Endodermal cell (in vitro differentiated cells): Measurements from ENCODE around the gene DBH. TPM values are rescaled to one million over a fixed set of nuclear protein-coding genes. Genes with fewer than 3 reads are reported as not detected.

ENCODE experiments used
- DNase-seq: peaks from one replicate; pipeline ENCODE4 v3.0.0-alpha.2; 2017
- H3K27ac ChIP-seq: 2 replicates; pipeline ENCODE4 v1.5.1; 2013; ENCODE audit warnings: mild to moderate bottlenecking, low read depth, low read length, moderate library complexity
- H3K27me3 ChIP-seq: 2 replicates; pipeline ENCODE4 v1.6.1; 2013; ENCODE audit warnings: mild to moderate bottlenecking, low read length, moderate library complexity; ENCODE audit not compliant: insufficient read depth, control insufficient read depth, poor library complexity, severe bottlenecking
- H3K36me3 ChIP-seq: 2 replicates; pipeline ENCODE4 v1.7.0; 2013; ENCODE audit warnings: mild to moderate bottlenecking, low read length, moderate library complexity; ENCODE audit not compliant: control insufficient read depth, insufficient read depth
- H3K4me1 ChIP-seq: one replicate; pipeline ENCODE4 v1.7.0; 2013; ENCODE audit warnings: low read length; ENCODE audit not compliant: control insufficient read depth, insufficient read depth
- H3K4me3 ChIP-seq: 2 replicates; pipeline ENCODE4 v1.5.1; 2013; ENCODE audit warnings: mild to moderate bottlenecking, low read length, moderate library complexity
- H3K9ac ChIP-seq: 2 replicates; pipeline ENCODE4 v1.6.1; 2013; ENCODE audit warnings: mild to moderate bottlenecking, low read length, moderate library complexity; ENCODE audit not compliant: poor library complexity, severe bottlenecking; ENCODE audit errors: extremely low read depth
- H3K9me3 ChIP-seq: 2 replicates; pipeline ENCODE4 v1.6.1; 2013; ENCODE audit warnings: mild to moderate bottlenecking, low read length, moderate library complexity; ENCODE audit not compliant: control insufficient read depth
- H3K27ac Mint-ChIP-seq: 2 replicates; pipeline ENCODE4 v1.8.0; 2020; ENCODE audit warnings: mixed read lengths
- H3K27me3 Mint-ChIP-seq: 2 replicates; pipeline ENCODE4 v1.8.0; 2021; ENCODE audit warnings: mild to moderate bottlenecking, mixed read lengths; ENCODE audit not compliant: insufficient read depth
- H3K36me3 Mint-ChIP-seq: 2 replicates; pipeline ENCODE4 v1.8.0; 2020; ENCODE audit warnings: low read depth, mixed read lengths
- H3K4me1 Mint-ChIP-seq: 2 replicates; pipeline ENCODE4 v1.8.0; 2020; ENCODE audit warnings: mixed read lengths
- H3K4me3 Mint-ChIP-seq: 2 replicates; pipeline ENCODE4 v1.8.0; 2020; ENCODE audit warnings: mild to moderate bottlenecking, moderate library complexity, mixed read lengths
- H3K9me3 Mint-ChIP-seq: 2 replicates; pipeline ENCODE4 v1.8.0; 2020; ENCODE audit warnings: mild to moderate bottlenecking, mixed read lengths
- CTCF ChIP-seq: fragments of 200-600 bp; sonication (generic); conservative IDR thresholded peaks from 2 replicates; pipeline ENCODE4 v1.5.0; 2021; ENCODE audit warnings: antibody characterized with exemption, mild to moderate bottlenecking
- WGBS, 2 experiments: methylation state at CpG; one replicate each; pipeline versions ENCODE4 v1.1.5 to v1.1.7; 2013; ENCODE audit warnings: missing lambda C conversion rate in 2 of 2, mixed read lengths in 1 of 2; ENCODE audit not compliant: insufficient coverage in 1 of 2, insufficient read length in 1 of 2; 5-methylcytosine and 5-hydroxymethylcytosine counted together
- total RNA-seq, 2 donors: library from RNA; stranded (reverse); fragmentation: NEBNext Ultra II Directional in 1 of 2; extraction: Animal tissue kit (Norgen Biotek cat#: 25700) in 1 of 2; gene quantifications; 2 replicates in 1 of 2; 3 replicates in 1 of 2; pipeline ENCODE4 v1.2.1, GENCODE V29; 2021

The DBH gene
- total RNA-seq, 2 donors from 2014 or later = not detected

DNA sequence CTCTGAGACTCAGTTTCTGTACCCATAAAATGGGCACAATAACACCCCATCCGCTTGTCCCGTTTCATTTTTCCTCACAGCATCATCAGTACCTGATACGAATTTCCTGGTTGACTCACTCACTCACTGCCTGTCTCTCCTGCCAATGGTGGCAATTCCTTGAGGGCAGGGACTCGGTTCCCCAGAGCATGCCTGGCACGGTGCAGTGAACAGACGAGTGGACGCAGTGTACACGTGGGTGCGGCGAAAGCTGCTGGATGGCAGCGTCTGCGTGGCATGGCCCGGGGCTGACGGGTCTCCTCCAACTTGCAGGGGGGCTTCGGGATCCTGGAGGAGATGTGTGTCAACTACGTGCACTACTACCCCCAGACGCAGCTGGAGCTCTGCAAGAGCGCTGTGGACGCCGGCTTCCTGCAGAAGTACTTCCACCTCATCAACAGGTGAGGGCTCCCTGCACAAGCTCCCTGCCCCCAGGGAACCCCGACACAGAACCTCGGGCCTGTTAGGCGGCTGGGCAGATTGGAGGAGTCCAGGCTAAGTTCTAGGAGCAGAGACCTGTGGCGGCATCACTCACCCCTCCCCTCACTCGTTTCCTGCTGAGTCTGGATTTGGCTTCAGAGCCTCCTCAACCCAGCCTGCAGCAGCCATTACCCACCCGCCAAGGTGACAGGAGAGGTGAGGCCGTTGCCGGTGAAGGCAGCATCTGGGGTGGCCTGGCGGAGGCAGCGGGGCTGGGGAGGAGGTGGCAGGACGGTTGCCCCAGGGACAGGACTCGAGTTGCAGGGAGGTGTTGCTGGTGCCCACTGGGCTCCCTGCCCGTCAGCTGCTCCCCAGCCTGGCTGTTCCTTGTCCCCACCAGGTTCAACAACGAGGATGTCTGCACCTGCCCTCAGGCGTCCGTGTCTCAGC, 20.3 kb downstream of the DBH start:
- H3K36me3 Mint-ChIP-seq = no peaks in the 10 kb centered on the region
- H3K27me3 Mint-ChIP-seq = peaks cover 36% of the 10 kb centered on the region
- DNase-seq = no peak
- H3K4me1 Mint-ChIP-seq = peaks cover 8% of the 10 kb centered on the region
- H3K27ac Mint-ChIP-seq = no peak overlapping the region
- no peak overlapping the region for H3K4me3 Mint-ChIP-seq
- Histone ChIP-seq H3K36me3 (no peaks in the 10 kb centered on the region), H3K27me3 (peaks cover 23% of the 10 kb centered on the region), H3K4me1 (no peaks in the 10 kb centered on the region), H3K27ac (no peak overlapping the region), H3K9ac (no peak overlapping the region), H3K9me3 (no peaks in the 10 kb centered on the region), H3K4me3 (no peak overlapping the region)
- no peaks in the 10 kb centered on the region for H3K9me3 Mint-ChIP-seq
- TF ChIP-seq CTCF = no peak
- WGBS, 2 experiments = 90 to 94% methylated on average over 24 to 36 of the region's 36 CpGs

GRCh38 chr9:133657120-133657661, 21.0 kb downstream of the DBH start:
- no peaks in the 10 kb centered on the region for H3K36me3 Mint-ChIP-seq
- DNase-seq = no peak
- Histone ChIP-seq H3K4me1 (no peaks in the 10 kb centered on the region), H3K4me3 (no peak overlapping the region), H3K9ac (no peak overlapping the region), H3K36me3 (no peaks in the 10 kb centered on the region), H3K27me3 (peaks cover 23% of the 10 kb centered on the region), H3K9me3 (no peaks in the 10 kb centered on the region), H3K27ac (no peak overlapping the region)
- H3K27ac Mint-ChIP-seq = no peak overlapping the region
- TF ChIP-seq CTCF = no peak
- 78 to 93% methylated on average over 7 to 13 of the region's 13 CpGs for WGBS, 2 experiments
- no peak overlapping the region for H3K4me3 Mint-ChIP-seq
- H3K9me3 Mint-ChIP-seq = no peaks in the 10 kb centered on the region
- H3K27me3 Mint-ChIP-seq = peaks cover 36% of the 10 kb centered on the region
- peaks cover 8% of the 10 kb centered on the region for H3K4me1 Mint-ChIP-seq

DNA sequence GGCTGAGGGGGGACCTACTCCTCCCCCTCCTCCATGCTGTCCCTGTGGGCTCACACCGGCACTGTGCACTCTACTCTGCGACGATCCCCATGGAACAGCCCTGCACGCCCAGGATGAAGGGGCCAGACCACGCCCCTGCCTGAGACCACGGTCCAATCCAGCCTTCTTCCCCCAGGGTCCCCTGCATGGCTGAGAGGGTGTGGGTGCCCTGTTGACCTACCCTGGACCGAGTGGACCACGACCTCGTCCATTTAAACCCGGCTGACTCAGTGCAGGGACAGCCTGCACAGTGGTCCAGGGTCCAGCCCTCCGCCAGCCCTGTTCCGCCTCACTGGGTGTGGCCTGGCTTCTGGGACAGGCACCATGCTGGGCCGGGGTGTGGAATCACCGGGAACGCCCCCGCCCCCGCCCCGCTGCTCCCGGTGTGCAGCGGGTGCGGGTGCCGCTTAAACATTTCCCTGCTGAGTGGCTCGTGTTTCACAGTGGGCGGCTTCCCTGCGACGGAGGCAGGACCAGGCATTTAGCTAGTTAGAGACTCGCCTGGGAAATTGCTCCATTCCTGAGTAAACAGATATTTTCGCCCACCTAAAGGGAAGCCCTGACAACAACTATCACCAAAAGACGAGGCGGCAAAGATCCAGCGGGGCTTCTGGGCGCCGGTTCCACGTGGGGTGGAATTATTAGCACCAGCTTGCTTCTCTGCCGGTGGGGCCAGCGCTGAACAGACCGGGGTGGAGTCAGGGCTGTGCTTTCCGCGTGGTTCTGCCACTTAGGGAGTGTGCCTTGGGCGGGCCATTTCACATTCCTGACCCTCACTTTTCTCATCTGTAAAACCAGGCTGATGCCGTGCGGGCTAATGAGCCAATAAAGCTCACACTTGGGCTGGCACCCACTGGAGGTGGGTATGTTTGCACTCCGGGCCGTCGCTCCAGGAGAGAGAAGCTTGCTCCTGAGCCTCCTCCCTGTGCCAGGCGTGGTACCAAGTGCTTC, 22.6 kb downstream of the DBH start:
- Mint-ChIP-seq H3K27me3 (peaks cover 36% of the 10 kb centered on the region), H3K4me3 (no peak overlapping the region), H3K27ac (no peak overlapping the region), H3K36me3 (no peaks in the 10 kb centered on the region), H3K9me3 (no peaks in the 10 kb centered on the region), H3K4me1 (peaks cover 8% of the 10 kb centered on the region)
- H3K27ac ChIP-seq = no peak overlapping the region
- no peak overlapping the region for H3K4me3 ChIP-seq
- H3K27me3 ChIP-seq = peaks cover 23% of the 10 kb centered on the region
- no peak for TF ChIP-seq CTCF
- no peaks in the 10 kb centered on the region for H3K4me1 ChIP-seq
- no peaks in the 10 kb centered on the region for H3K36me3 ChIP-seq
- WGBS, 2 experiments = 14 to 30% methylated on average over 35 to 46 of the region's 46 CpGs
- H3K9me3 ChIP-seq = no peaks in the 10 kb centered on the region
- DNase-seq = peak; percentile 76
- H3K9ac ChIP-seq = no peak overlapping the region
